Measurements from ENCODE around the gene DAPP1. TPM values are rescaled to one million over a fixed set of nuclear protein-coding genes. Genes with fewer than 3 reads are reported as not detected.

DAPP1 gene
- total RNA-seq, 1 experiment from 2014 or later: not detected

DNA sequence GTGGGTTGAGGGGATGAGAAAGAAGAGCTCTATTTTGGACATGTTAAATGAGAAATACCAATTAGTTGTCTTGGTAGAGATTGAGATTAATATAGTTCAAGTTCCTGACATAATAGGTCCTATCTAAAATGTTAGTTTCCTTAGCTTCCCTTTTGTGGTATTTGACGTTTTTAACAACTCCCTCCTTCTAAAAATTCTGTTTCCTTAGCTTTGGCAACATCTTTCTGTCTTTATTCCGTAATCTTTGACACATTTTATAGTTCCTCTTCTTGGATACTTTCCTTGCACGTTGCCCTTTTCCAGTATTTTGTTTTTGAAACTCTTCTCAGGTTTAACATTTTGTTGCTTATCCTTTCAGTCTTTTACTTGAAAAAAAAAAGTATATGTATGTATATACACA lies 40.7 kb downstream of the DAPP1 start (continued):
- TF ChIP-seq, protein P1, sequence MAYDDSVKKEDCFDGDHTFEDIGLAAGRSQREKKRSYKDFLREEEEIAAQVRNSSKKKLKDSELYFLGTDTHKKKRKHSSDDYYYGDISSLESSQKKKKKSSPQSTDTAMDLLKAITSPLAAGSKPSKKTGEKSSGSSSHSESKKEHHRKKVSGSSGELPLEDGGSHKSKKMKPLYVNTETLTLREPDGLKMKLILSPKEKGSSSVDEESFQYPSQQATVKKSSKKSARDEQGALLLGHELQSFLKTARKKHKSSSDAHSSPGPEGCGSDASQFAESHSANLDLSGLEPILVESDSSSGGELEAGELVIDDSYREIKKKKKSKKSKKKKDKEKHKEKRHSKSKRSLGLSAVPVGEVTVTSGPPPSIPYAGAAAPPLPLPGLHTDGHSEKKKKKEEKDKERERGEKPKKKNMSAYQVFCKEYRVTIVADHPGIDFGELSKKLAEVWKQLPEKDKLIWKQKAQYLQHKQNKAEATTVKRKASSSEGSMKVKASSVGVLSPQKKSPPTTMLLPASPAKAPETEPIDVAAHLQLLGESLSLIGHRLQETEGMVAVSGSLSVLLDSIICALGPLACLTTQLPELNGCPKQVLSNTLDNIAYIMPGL (CRISPR knock-in tag; IDR thresholded peaks at IDR 0.05): no peak
- TF ChIP-seq ZNF317 (CRISPR knock-in tag; IDR thresholded peaks at IDR 0.05; ENCODE audit: borderline replicate concordance, low read depth): no peak
- TF ChIP-seq, protein P2, sequence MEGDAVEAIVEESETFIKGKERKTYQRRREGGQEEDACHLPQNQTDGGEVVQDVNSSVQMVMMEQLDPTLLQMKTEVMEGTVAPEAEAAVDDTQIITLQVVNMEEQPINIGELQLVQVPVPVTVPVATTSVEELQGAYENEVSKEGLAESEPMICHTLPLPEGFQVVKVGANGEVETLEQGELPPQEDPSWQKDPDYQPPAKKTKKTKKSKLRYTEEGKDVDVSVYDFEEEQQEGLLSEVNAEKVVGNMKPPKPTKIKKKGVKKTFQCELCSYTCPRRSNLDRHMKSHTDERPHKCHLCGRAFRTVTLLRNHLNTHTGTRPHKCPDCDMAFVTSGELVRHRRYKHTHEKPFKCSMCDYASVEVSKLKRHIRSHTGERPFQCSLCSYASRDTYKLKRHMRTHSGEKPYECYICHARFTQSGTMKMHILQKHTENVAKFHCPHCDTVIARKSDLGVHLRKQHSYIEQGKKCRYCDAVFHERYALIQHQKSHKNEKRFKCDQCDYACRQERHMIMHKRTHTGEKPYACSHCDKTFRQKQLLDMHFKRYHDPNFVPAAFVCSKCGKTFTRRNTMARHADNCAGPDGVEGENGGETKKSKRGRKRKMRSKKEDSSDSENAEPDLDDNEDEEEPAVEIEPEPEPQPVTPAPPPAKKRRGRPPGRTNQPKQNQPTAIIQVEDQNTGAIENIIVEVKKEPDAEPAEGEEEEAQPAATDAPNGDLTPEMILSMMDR (IDR thresholded peaks at IDR 0.05): no peak

DNA sequence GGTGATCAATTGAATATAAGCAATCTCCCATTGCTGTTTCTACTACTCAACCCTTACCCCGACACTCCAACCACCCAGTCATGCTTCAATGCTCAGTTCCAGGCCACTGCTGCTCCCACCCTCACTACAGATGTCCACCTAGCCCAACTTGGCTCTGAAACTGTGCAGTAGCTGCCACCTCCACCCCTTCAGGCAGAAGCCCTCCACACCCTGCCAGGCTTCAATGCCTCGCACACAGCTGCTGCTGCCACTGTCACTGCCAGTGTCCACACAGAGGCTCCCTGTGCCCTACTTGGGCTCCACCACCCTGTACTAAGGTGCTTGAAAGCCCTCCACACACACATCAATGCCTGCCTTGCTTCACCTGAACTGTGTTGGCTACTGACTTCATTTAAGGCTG lies 43.0 kb downstream of the DAPP1 start:
- H3K4me1 Mint-ChIP-seq: peaks cover 11% of the 10 kb centered on the region
- H3K36me3 Mint-ChIP-seq: no peaks in the 10 kb centered on the region
- H3K27ac Mint-ChIP-seq: no peak overlapping the region
- POLR2A ChIA-PET: no interaction called here
- H3K4me3 Mint-ChIP-seq: no peak overlapping the region
- H3K9me3 Mint-ChIP-seq: peaks cover 2% of the 10 kb centered on the region; the same call in 1 of the 2 replicates
- H3K27me3 Mint-ChIP-seq (ENCODE audit: low read depth): no peaks in the 10 kb centered on the region
- CTCF ChIA-PET: no interaction called here
- no peak for ATAC-seq
- TF ChIP-seq CREB1 (CRISPR knock-in tag; IDR thresholded peaks at IDR 0.05) (no peak), CBFB (CRISPR knock-in tag; IDR thresholded peaks at IDR 0.05; ENCODE audit: low read depth) (no peak), CREM (CRISPR knock-in tag; IDR thresholded peaks at IDR 0.05) (no peak)
- TF ChIP-seq, protein P2 (IDR thresholded peaks at IDR 0.05): no peak
- TF ChIP-seq, protein P3, sequence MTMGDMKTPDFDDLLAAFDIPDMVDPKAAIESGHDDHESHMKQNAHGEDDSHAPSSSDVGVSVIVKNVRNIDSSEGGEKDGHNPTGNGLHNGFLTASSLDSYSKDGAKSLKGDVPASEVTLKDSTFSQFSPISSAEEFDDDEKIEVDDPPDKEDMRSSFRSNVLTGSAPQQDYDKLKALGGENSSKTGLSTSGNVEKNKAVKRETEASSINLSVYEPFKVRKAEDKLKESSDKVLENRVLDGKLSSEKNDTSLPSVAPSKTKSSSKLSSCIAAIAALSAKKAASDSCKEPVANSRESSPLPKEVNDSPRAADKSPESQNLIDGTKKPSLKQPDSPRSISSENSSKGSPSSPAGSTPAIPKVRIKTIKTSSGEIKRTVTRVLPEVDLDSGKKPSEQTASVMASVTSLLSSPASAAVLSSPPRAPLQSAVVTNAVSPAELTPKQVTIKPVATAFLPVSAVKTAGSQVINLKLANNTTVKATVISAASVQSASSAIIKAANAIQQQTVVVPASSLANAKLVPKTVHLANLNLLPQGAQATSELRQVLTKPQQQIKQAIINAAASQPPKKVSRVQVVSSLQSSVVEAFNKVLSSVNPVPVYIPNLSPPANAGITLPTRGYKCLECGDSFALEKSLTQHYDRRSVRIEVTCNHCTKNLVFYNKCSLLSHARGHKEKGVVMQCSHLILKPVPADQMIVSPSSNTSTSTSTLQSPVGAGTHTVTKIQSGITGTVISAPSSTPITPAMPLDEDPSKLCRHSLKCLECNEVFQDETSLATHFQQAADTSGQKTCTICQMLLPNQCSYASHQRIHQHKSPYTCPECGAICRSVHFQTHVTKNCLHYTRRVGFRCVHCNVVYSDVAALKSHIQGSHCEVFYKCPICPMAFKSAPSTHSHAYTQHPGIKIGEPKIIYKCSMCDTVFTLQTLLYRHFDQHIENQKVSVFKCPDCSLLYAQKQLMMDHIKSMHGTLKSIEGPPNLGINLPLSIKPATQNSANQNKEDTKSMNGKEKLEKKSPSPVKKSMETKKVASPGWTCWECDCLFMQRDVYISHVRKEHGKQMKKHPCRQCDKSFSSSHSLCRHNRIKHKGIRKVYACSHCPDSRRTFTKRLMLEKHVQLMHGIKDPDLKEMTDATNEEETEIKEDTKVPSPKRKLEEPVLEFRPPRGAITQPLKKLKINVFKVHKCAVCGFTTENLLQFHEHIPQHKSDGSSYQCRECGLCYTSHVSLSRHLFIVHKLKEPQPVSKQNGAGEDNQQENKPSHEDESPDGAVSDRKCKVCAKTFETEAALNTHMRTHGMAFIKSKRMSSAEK (CRISPR knock-in tag; IDR thresholded peaks at IDR 0.05; ENCODE audit: borderline replicate concordance): no peak
- DNase-seq (ENCODE audit: low spot score): no peak

DNA sequence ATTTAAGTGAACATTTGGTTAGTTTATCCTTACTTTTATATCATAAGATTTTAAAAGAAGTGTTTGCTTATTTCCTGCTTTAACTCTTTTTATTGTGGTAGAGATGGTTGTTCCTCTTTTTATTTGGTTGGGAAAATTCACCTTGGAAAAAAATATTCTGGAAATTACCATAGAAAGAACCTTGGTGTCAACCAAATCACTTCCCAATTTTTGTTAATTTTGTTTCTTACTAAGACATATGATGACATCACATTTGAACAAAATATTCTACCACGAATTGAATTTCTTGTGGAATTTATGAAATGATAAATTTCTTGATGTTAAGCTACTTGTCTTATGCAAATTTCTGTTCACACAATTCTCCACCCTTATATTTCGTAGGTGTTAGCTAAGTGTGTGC lies 43.9 kb downstream of the DAPP1 start:
- Mint-ChIP-seq H3K36me3 (no peaks in the 10 kb centered on the region), H3K27me3 (ENCODE audit: low read depth) (no peaks in the 10 kb centered on the region), H3K9me3 (no peaks in the 10 kb centered on the region), H3K4me3 (no peak overlapping the region), H3K4me1 (peaks cover 11% of the 10 kb centered on the region), H3K27ac (no peak overlapping the region)
- POLR2A ChIA-PET: no interaction called here
- no peak for ATAC-seq
- DNase-seq (ENCODE audit: low spot score): no peak
- CTCF ChIA-PET: no interaction called here
- TF ChIP-seq, protein P4, sequence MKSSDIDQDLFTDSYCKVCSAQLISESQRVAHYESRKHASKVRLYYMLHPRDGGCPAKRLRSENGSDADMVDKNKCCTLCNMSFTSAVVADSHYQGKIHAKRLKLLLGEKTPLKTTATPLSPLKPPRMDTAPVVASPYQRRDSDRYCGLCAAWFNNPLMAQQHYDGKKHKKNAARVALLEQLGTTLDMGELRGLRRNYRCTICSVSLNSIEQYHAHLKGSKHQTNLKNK (CRISPR knock-in tag; IDR thresholded peaks at IDR 0.05): no peak
- TF ChIP-seq, protein P5, sequence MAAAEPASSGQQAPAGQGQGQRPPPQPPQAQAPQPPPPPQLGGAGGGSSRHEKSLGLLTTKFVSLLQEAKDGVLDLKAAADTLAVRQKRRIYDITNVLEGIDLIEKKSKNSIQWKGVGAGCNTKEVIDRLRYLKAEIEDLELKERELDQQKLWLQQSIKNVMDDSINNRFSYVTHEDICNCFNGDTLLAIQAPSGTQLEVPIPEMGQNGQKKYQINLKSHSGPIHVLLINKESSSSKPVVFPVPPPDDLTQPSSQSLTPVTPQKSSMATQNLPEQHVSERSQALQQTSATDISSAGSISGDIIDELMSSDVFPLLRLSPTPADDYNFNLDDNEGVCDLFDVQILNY (CRISPR knock-in tag; IDR thresholded peaks at IDR 0.05): no peak
- TF ChIP-seq, protein P2 (IDR thresholded peaks at IDR 0.05): no peak
- TF ChIP-seq, protein P6, sequence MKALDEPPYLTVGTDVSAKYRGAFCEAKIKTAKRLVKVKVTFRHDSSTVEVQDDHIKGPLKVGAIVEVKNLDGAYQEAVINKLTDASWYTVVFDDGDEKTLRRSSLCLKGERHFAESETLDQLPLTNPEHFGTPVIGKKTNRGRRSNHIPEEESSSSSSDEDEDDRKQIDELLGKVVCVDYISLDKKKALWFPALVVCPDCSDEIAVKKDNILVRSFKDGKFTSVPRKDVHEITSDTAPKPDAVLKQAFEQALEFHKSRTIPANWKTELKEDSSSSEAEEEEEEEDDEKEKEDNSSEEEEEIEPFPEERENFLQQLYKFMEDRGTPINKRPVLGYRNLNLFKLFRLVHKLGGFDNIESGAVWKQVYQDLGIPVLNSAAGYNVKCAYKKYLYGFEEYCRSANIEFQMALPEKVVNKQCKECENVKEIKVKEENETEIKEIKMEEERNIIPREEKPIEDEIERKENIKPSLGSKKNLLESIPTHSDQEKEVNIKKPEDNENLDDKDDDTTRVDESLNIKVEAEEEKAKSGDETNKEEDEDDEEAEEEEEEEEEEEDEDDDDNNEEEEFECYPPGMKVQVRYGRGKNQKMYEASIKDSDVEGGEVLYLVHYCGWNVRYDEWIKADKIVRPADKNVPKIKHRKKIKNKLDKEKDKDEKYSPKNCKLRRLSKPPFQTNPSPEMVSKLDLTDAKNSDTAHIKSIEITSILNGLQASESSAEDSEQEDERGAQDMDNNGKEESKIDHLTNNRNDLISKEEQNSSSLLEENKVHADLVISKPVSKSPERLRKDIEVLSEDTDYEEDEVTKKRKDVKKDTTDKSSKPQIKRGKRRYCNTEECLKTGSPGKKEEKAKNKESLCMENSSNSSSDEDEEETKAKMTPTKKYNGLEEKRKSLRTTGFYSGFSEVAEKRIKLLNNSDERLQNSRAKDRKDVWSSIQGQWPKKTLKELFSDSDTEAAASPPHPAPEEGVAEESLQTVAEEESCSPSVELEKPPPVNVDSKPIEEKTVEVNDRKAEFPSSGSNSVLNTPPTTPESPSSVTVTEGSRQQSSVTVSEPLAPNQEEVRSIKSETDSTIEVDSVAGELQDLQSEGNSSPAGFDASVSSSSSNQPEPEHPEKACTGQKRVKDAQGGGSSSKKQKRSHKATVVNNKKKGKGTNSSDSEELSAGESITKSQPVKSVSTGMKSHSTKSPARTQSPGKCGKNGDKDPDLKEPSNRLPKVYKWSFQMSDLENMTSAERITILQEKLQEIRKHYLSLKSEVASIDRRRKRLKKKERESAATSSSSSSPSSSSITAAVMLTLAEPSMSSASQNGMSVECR (CRISPR knock-in tag; IDR thresholded peaks at IDR 0.05; ENCODE audit: borderline replicate concordance): no peak
- TF ChIP-seq MXD4 (CRISPR knock-in tag; IDR thresholded peaks at IDR 0.05; ENCODE audit: borderline replicate concordance) (no peak), TP53 (CRISPR knock-in tag; IDR thresholded peaks at IDR 0.05) (no peak), JUN (CRISPR knock-in tag; IDR thresholded peaks at IDR 0.05) (no peak), SMAD4 (CRISPR knock-in tag; IDR thresholded peaks at IDR 0.05) (no peak)
